Activated CD4-positive, alpha-beta T cell treated with anti-CD3 and anti-CD28 coated beads, Interleukin-2, amount 50 U/mL, for 16 hours (primary cell): ENCODE measurements around the gene KPNA5.
"Not testable (repeated sequence)": the region's sequence is repeated elsewhere in the genome, so short reads cannot be mapped to it uniquely, and the experiment has no call there.

ENCODE experiments used
- DNase-seq: peaks from one replicate; pipeline ENCODE4 v3.0.0-alpha.2; 2020

KPNA5 gene

GRCh38 chr6:116680880-116681672 is at the start of gene KPNA5:
Gene KPNA5, plus strand, starts transcription at chr6:116681211. Its CDS starts 124 bp downstream, at chr6:116681335.
- DNase-seq = peak; percentile 93

GRCh38 chr6:116631379-116631990 is 49.5 kb upstream of the KPNA5 start:
- DNase-seq = no peak

DNA sequence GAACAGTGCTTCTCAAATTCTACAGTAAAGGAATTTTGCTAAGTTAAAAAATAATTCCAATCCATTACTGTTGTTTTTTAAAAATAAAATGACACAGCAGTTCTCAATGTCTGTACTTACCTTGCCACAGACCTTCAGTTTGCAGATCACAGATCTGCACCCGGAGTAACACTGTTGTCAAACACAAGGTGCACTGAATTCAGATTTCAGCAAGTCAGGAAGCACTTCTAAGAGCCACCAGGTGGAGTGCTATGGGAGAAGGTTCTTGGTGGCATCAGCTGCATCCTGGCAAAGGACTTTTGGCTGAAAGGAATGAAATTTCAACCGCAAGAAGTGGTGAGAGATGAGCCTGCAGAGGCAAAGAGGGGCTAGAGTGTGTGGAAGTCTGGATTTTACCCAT is 47.3 kb upstream of the KPNA5 start:
- DNase-seq = no peak

- DNase-seq = no peak
These were observed 32.9 kb upstream of the KPNA5 start for GRCh38 chr6:116648156-116648555.

GRCh38 chr6:116649129-116649528 is 31.9 kb upstream of the KPNA5 start:
- no peak for DNase-seq

DNA sequence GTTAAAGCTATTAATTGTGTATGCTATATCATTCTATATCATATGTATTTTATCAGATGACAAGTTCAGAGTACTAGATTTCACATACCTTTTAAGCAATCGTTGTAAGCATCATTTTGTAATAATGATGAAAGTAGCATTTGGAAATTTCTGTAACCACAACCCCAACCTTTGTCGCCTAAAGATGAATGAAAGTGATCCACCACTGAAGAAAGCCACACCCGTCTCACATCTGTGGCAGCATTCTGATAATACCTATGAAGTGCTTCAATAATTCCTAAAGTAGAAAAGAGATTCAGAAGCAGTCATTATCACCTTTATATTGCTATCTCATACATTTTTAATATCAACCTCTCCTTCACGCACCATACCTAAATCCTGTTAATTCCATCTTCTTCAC is 29.1 kb upstream of the KPNA5 start:
- DNase-seq = no peak

- DNase-seq = no peak
These were observed 19.4 kb upstream of the KPNA5 start for GRCh38 chr6:116661594-116661993.

- DNase-seq = peak; percentile 31
These were observed 18.8 kb upstream of the KPNA5 start for GRCh38 chr6:116662202-116662601.

GRCh38 chr6:116663308-116663707 is 17.7 kb upstream of the KPNA5 start:
- DNase-seq = no peak

DNA sequence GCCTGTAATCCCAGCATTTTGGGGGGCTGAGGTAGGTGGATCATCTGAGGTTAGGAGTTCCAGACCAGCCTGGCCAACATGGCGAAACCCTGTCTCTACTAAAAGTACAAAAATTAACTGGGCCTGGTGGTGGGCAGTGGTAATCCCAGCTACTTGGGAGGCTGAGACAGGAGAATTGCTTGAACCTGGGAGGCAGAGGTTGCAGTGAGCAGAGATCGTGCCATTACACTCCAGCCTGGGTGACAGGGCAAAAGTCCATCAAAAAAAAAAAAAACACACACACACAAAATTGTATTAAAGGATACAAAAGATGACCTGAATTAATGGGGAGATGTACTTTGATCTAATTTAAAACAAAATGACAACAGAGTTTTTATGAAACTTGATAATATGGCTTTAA is 16.8 kb upstream of the KPNA5 start:
- DNase-seq = not testable (repeated sequence)

DNA sequence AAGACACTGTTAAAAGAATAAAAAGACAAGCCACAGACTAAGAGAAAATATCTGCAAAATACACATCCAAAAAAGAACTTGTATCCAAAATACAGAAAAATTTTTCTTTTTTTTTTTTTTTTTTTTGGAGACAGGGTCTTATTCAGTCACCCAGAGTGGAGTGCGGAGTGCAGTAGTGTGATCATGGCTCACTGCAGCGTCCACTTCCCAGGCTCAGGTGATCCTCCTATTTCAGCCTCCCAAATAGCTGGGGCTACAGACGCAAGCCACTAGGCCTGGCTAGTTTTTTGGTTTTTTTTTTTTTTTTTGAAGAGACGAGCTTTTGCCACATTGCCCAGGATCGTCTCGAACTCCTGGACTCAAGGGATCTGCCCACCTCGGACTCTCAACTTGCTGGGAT is 15.5 kb upstream of the KPNA5 start:
- DNase-seq = no peak

DNA sequence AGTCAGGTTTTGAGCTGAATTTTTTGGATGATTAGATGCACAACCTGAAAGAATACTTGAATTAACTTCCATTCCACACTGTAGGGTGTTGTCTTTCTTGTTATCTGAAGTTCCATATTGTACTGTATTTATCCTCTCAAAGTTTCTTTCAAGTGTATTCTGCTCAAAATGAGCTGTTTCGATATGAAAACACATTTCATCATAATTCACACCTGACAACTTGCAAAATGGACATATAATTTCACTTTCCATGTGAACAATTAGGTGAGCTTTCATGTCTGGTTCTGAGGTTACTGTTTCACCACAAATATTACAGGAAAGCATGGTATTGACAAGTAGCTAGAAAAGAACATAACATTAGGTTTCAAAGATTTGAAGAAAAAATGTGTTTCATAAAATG is 14.1 kb upstream of the KPNA5 start:
- DNase-seq = peak; percentile 76

DNA sequence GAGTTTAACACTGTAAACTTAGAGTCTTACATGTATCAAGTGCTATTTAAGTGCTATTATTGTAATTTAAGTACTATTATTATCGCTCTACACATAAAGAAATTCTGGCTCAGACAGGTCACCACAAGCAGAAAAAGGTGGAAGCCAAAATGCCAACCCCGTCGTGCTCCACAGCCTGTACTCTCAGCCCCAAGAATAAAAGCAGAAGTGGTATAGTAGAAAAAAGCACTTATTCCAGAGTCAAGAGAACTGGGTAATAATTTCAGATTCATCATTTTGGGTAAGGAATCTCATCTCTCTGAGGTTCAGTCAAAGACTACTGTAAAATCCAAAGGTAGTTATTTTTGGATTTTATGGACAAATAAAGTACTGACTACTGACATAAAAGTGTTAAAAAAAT is 13.4 kb upstream of the KPNA5 start:
- no peak for DNase-seq

DNA sequence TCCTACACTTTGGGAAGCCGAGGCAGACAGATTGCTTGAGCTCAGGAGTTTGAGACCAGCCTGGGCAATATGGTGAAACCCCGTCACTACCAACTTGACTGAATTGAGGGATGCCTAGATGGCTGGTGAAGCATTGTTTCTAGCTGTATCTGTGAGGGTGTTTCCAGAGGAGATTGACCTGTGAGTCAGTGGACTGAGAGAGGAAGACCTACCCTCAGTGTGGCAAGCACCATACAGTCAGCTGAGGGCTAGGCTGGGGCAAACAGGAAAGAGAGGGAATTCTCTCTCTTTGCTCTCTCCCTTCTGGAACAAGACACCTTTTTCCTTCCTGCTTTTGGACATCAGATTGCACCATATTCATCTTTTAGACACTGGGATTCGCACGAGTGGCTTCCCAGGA is 8.7 kb upstream of the KPNA5 start:
- DNase-seq = no peak

- no peak for DNase-seq
These were observed 5.0 kb upstream of the KPNA5 start for GRCh38 chr6:116676021-116676420.

- peak; percentile 68 for DNase-seq
These were observed 1.3 kb downstream of the KPNA5 start for GRCh38 chr6:116682334-116682712.

DNA sequence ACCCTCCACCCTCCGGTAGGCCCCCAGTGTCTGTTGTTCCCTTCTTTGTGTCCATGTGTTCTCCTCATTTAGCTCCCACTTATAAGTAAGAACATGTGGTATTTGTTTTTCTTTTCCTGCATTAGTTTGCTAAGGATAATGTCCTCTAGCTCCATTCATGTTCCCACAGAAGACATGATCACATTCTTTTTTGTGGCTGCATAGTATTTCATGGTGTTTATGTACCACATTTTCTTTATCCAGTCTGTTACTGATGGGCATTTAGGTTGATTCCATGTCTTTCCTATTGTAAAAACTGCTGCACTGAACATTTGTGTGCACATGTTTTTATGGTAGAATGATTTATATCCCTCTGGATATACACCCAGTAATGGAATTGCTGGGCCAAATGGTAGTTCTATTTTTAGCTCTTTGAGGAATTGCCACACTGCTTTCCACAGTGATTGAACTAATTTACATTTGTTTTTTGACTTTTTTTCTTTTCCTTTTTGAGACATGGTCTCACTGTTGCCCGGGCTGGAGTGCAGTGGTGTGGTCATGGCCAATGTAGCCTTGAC is 4.5 kb downstream of the KPNA5 start:
- no peak for DNase-seq

DNA sequence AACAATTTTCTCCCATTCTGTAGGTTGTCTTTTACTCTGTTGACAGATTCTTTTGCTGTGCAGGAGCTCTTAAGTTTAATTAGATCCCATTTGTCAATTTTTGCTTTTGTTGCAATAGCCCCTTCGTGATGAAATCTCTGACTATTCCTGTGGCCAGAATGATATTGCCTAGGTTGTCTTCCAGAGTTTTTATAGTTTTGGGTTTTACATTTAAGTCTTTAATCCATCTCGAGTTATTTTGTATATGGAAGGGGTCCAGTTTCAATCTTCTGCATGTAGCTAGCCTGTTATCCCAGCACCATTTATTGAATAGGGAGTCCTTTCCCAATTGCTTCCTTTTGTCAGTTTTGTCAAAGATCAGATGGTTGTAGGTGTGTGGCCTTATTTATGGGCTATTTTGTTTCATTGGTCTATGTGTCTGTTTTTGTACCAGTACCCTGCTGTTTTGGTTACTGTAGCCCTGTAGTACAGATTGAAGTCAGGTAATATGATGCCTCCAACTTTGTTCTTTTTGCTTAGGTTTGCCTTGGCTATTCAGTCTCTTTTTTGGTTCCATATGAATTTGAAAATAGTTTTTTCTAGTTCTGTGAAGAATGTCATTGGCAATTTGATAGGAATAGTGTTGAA is 5.6 kb downstream of the KPNA5 start:
- not testable (repeated sequence) for DNase-seq

DNA sequence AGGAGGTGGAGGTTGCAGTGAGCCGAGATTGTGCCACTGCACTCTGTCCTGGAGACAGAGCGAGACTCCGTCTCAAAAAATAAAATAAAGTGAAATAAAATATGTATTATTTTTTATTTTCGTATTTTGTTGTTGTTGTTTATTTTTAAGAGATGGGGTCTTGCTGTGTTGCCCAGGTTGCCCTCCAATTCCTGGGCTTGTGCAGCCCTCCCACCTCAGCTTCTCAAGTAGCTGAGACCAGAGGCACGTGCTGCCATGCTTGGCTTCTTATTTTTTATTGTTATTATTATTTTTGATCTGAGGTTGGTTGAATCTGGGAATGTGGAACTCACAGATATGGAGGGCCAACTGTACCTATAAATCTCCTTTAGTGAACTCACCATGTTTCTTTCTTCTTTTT is 10.1 kb downstream of the KPNA5 start:
- no peak for DNase-seq

DNA sequence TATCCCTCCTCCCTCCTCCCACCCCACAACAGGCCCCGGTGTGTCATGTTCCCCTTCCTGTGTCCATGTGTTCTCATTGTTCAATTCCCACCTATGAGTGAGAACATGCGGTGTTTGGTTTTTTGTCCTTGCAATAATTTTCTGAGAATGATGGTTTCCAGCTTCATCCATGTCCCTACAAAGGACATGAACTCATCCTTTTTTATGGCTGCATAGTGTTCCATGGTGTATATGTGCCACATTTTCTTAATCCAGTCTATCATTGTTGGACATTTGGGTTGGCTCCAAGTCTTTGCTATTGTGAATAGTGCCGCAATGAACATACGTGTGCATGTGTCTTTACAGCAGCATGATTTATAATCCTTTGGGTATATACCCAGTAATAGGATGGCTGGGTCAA is 11.9 kb downstream of the KPNA5 start:
- not testable (repeated sequence) for DNase-seq

- DNase-seq = not testable (repeated sequence)
These were observed 12.3 kb downstream of the KPNA5 start for GRCh38 chr6:116693275-116693674.

DNA sequence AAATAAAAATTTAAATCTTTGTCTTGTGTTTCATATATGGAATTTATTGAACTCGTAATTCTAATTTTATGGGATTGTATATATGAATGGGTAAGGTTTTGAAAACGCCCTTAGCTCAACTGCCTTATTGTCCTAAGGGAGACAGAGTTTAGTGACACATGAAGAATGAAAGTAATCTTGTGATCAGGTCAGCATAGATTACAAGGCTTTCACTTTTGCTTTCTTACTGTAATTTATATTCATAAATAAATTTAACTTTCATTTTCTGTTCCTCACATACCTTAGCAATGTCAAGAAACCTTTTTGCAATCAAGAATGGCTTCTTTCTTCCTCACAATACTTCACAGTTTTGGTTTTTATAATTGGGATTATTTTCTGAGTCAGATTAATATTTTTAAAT is 14.4 kb downstream of the KPNA5 start:
- peak; percentile 7 for DNase-seq

DNA sequence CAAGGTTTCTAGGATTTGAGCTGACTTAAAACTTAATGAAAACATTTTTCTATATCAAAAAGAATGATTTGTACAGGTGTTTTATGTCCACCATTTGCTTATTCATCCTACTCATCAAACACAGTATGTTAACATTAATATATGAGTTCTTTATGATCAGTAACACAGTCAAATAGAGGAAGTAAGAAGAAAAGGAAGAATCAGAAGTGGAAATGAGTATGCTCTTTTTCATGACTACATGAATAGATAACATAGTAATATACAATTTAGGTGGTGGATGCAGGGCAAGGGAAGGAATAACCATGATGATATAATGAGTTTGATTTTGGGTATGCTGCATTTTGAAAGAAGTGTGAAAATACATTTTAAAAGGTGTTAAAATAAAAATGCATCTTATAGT is 16.5 kb downstream of the KPNA5 start:
- DNase-seq = no peak

- not testable (repeated sequence) for DNase-seq
These were observed 22.9 kb downstream of the KPNA5 start for GRCh38 chr6:116703888-116704287.
